Stimulated activated naive CD8-positive, alpha-beta T cell treated with anti-CD3 and anti-CD28 coated beads, Interleukin-15, Interleukin-2, amounts not matched to agents 100 ng/mL and 50 ng/mL, for 24 hours (primary cell): ENCODE data around the gene RXRA.

ENCODE experiments used
- H3K27ac Mint-ChIP-seq: one replicate; pipeline ENCODE4 v1.8.0; 2021; ENCODE audit warnings: mild to moderate bottlenecking, mixed read lengths
- H3K27me3 Mint-ChIP-seq: one replicate; pipeline ENCODE4 v1.8.0; 2021; ENCODE audit warnings: mixed read lengths
- H3K36me3 Mint-ChIP-seq: one replicate; pipeline ENCODE4 v1.8.0; 2021; ENCODE audit warnings: low read depth, mixed read lengths
- H3K4me1 Mint-ChIP-seq: one replicate; pipeline ENCODE4 v1.8.0; 2021; ENCODE audit warnings: low read depth, mixed read lengths
- H3K4me3 Mint-ChIP-seq: one replicate; pipeline ENCODE4 v1.8.0; 2021; ENCODE audit warnings: mild to moderate bottlenecking, mixed read lengths
- H3K9me3 Mint-ChIP-seq: one replicate; pipeline ENCODE4 v1.8.0; 2021; ENCODE audit warnings: mixed read lengths

The RXRA gene

DNA sequence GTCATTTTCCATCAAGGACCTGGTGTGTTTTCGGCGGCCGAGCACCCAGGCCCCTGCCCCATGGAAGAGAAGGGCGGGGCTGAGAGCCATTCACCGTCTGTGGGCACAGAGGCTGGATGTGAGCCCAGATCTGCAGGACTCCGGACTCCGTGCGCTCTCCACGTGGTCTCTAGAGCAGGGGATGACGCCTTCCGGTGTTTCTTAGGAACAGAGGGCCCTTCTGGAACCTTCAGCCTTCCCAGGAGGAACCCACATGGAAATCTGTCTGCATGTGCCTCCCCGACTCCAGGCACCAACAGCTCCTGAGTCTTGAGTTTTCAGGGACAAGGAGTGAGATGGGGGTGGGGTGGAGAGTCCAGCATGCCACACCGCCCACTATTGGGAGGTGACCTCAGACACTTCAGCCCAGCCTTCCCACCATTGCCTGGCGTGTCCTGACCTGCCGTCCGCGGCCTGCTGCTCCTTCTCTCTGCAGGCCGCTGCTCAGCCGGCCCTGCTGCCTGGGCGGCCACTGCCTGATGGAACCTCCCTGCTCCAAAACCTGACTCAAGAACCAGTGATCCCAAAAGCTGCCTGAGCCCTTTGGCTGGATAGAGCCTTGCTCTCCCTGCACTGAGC lies 2.4 kb upstream of the RXRA start:
- peaks cover 7% of the 10 kb centered on the region for H3K4me1 Mint-ChIP-seq
- peaks cover 15% of the 10 kb centered on the region for H3K27me3 Mint-ChIP-seq
- H3K36me3 Mint-ChIP-seq = no peaks in the 10 kb centered on the region
- no peak overlapping the region for H3K27ac Mint-ChIP-seq
- H3K4me3 Mint-ChIP-seq = no peak overlapping the region
- no peaks in the 10 kb centered on the region for H3K9me3 Mint-ChIP-seq

DNA sequence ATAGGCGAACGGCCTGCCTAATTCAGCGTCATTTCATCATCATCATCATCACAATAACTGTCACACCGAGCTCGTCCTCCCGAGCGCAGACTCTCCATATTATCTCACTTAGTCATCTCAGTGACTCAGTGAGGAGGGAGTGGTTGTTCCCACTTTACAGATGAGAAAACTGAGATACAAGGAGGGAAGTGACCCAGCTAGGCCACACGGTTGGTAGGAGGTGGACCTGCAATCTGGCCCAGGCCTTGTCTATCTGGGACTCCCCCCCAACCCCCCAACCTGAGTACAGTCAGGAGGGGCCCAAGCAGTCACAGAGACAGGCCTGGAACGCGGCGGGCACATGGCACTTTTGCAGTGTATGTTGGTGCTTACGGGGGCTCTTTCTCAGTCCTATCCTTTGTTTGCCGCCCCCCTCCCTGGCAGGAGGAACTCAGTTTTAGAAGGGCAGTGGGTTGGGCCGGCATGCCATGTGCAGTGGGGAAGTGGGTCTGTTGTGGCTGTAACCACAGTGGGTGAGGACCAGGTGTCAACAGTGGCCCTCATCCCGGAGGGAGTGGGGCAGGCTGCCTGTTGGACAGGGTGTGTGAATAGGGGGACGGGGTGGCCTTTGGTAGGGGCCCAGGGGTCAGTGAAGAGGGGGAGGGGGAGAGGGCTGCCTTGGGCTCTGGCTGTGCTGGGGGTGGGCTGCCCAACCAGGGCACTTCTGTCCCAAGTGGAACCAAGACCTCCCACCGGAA lies 1.7 kb upstream of the RXRA start:
- H3K4me3 Mint-ChIP-seq = peak overlapping the region; percentile 35
- no peaks in the 10 kb centered on the region for H3K9me3 Mint-ChIP-seq
- H3K4me1 Mint-ChIP-seq = peaks cover 7% of the 10 kb centered on the region
- no peak overlapping the region for H3K27ac Mint-ChIP-seq
- H3K36me3 Mint-ChIP-seq = no peaks in the 10 kb centered on the region
- H3K27me3 Mint-ChIP-seq = peaks cover 15% of the 10 kb centered on the region

DNA sequence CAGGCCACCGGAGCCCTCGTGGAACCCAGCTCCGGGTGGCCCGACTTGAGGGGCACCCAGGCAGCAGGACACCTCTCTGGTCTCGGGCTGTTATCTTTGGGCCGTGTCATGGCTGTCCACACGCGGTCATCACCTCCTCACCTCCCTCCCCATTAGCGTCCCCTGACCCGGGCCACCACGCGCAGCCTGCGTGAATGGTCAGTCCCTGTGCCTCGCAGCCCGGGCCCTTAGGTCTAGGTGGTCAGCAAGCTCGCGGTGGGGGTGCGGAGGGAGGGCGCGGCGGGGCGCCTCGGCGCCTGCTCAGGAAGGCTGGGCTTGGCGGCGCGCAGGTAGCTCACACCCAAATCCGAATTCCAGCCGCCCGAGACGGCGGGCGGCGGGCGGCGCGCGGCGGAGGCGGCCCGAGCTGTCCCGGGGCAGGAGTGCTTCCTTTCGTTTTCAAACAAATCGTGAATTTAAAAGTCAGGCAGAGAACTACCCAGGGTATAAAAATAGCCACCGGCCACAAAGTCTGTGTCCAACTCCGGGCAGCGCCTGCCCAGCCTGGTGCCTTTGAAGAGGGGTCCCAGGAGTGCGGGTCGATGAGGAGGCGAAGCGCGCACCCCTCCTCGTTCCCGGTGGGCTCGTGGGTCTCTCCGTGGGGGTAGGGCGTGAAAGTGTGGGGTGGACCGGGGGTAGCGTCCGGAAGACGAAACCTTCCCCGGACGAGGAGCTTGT lies 1.0 kb upstream of the RXRA start:
- Mint-ChIP-seq H3K27me3 (peaks cover 15% of the 10 kb centered on the region), H3K4me1 (peaks cover 7% of the 10 kb centered on the region), H3K4me3 (peak overlapping the region; percentile 65), H3K9me3 (no peaks in the 10 kb centered on the region), H3K36me3 (no peaks in the 10 kb centered on the region), H3K27ac (no peak overlapping the region)

DNA sequence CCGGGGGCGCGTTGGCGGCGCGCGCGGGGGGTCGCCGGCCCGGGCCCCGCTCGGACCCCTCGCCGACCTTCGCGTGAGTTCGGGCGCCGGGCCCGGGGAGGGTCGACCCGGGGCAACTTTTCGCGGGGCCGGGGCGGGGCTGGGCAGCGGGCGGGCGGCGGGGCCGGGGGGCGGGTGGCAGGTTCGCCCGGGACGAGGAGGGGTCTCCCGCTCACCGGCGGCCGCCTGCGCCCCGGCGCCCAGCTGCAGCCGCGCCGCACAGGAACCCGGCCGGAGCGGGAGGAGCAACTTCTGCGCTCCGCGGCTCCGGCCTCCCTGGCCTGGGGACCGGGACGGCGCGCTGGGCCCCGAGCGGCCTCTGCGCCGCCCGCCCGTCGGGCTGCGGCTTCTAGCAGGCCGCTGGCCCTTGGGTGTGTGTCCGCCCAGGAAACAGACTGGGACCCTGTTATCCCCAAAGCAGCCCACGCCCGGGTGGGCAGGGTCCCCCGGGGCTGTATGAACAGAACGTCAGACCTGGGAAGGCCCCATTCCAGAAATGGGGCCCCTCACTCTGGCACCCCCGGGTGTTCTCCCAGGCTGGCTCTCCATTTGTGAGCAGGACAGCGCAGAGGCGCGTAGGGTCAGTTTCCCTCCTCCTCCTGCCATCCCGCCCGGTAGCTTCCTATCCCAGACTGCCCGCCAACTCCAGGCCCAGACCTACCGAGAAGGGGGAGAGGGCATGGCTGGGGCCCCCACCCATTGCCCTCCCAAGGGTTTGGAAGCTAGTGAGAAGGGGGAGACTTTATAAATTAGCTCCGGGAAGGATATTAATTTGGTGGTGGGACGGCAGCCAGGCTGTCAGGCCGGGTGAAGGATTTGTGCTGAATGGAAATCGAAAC lies 708 bp downstream of the RXRA start:
- Mint-ChIP-seq H3K27me3 (peaks cover 15% of the 10 kb centered on the region), H3K4me3 (peak overlapping the region; percentile 23), H3K36me3 (no peaks in the 10 kb centered on the region), H3K27ac (no peak overlapping the region), H3K9me3 (no peaks in the 10 kb centered on the region), H3K4me1 (peaks cover 7% of the 10 kb centered on the region)

DNA sequence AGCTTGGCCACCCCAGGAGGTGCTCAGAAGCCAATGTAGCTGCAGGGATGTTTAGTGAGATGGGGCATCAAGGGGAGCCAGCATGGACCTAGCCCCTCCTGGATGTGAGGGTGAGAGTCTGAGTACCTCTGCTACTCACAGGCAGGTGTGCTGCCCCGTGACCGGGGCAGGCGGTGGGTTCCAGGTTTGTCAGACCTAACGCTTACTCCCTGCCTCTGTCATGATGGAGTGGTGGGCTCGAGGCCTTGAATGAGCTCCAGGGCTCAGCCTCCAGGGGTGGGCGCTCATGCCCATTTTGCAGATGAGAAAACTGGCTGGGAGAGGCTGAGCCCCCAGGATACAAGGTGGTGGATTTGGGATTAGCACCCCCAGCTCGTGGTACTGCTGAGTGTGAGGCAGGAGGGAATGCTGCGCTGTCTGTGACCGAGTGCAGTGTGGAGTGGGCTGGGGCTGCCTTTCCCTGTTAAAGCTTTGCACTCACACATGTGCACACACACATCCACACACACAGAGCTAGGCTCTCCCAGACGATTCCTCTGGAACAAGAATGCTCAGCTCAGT lies 1.5 kb downstream of the RXRA start:
- Mint-ChIP-seq H3K27ac (no peak overlapping the region), H3K27me3 (peaks cover 15% of the 10 kb centered on the region), H3K4me3 (no peak overlapping the region), H3K9me3 (no peaks in the 10 kb centered on the region), H3K4me1 (peaks cover 7% of the 10 kb centered on the region), H3K36me3 (no peaks in the 10 kb centered on the region)

DNA sequence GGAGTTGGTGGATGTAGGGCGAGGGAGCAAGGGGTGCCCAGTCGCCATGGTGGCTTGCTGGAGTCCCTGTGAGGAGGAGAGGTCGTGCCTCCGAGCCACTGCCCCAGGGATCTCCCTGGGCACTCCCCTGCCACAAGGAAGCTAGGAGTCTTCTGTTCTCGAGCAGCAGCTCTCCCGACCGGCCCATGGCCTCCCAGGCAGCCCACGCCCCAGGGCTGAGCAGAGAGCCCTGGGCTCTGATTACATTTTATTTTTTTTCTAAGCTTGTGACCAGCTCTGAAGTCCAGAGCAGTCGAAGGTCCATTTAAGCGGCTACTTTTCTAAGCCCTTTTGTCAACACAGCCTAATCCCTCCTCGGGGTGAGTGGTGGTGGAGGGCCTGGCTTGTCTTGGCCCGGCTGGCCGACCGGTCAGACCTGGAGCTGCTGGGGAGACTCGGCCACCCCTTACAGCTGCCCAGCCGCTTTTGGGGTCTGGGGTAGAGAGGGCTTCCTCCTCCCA lies 2.1 kb downstream of the RXRA start:
- Mint-ChIP-seq H3K27ac (no peak overlapping the region), H3K9me3 (no peaks in the 10 kb centered on the region), H3K4me1 (peaks cover 7% of the 10 kb centered on the region), H3K27me3 (peaks cover 13% of the 10 kb centered on the region), H3K36me3 (no peaks in the 10 kb centered on the region), H3K4me3 (no peak overlapping the region)

DNA sequence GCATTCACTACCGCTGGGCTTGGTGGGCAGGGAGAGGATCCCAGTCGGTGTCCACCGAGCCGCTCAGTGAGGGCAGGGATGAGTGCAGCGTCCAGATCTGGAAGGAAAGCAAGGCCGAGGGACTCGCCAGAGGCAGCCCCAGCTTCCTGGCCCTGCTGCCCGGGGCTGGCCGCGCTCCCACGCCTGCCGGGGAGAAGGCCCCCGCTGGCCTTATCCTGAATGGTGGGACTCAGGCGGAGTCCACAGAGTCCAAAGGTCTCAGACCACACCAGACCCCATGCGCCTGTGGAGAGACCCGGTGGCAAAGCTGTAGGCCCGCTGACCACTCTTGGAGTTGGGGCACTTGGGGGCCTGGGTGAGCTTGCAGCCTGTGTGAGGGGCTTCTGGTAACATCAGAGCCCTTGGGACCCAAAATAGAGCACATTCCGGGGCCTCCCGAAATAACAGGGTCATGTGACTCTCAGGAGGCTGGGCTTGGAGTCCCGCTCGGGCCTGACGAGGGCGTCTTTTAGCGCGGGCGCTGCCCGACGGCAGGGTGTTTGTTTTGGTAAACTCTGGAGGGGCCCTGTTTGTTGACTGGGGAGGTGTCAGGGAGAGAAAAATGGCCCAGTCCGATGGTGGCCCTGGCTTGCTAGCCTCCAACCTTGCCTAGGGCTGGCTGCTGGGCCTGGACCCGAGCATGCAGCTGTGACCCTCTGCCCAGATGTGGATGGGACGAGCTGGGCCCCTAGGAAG lies 2.8 kb downstream of the RXRA start:
- Mint-ChIP-seq H3K9me3 (no peaks in the 10 kb centered on the region), H3K27ac (no peak overlapping the region), H3K27me3 (peaks cover 7% of the 10 kb centered on the region), H3K4me3 (no peak overlapping the region), H3K4me1 (peaks cover 7% of the 10 kb centered on the region), H3K36me3 (no peaks in the 10 kb centered on the region)

DNA sequence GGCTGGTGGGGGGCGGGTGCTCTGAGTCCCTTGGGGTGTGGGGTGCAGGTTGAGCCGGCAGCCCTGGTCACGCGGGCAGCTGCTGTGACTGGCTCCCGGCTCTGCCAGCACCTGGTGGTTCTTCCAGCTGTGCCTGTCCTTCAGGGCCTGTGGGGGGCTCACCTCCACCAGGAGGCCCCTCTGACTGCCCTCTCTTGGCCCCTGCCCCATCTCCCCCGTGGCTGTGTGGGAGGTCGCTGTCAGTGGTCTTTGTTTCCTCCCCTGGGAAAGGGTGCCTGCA lies 3.3 kb downstream of the RXRA start:
- Mint-ChIP-seq H3K27ac (no peak overlapping the region), H3K9me3 (no peaks in the 10 kb centered on the region), H3K4me3 (no peak overlapping the region), H3K36me3 (no peaks in the 10 kb centered on the region), H3K27me3 (peaks cover 2% of the 10 kb centered on the region), H3K4me1 (peaks cover 2% of the 10 kb centered on the region)

DNA sequence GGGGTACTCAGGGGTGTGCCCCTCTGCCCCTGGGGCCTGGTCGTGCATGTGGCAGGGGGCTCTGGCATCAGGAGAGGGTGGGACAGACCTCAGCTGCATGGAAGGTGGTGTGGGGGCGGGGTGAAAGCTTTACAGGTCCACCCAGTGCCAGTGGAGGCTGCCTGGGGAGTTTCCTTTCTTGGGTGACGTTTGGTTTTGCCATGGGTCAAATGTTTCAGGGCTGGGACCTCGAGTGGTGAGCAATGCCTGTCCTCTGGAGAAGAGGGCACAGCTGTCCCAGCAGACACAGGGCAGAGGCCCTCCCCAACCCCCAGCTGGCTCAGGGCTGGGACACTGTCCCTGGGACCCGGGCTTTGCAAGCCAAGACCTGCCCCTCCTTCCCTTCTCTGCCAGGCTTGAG lies 3.6 kb downstream of the RXRA start:
- H3K4me3 Mint-ChIP-seq = no peak overlapping the region
- H3K4me1 Mint-ChIP-seq = no peaks in the 10 kb centered on the region
- no peaks in the 10 kb centered on the region for H3K9me3 Mint-ChIP-seq
- no peaks in the 10 kb centered on the region for H3K27me3 Mint-ChIP-seq
- no peak overlapping the region for H3K27ac Mint-ChIP-seq
- H3K36me3 Mint-ChIP-seq = no peaks in the 10 kb centered on the region

DNA sequence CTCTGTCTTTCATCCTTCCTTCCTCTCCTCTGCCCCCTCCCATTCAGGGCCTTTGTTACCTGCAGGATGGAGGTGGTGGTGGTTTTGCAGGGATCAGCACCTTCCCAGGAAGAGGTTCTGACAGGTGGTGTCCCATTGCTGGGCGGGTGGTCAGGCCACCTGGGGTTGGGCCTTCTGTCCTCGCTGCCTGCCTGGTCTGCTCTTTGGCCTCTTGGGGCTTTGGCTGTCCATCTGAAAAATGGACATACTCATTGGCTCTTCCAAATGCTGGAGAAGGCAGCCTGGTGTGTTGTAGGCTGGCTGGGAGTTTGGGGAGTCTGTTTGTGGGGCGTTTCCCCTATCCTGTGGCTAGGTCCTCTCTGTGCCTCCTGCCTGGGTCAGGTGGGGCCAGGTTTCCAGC lies 4.3 kb downstream of the RXRA start:
- H3K9me3 Mint-ChIP-seq = no peaks in the 10 kb centered on the region
- no peak overlapping the region for H3K27ac Mint-ChIP-seq
- H3K4me3 Mint-ChIP-seq = no peak overlapping the region
- H3K4me1 Mint-ChIP-seq = no peaks in the 10 kb centered on the region
- no peaks in the 10 kb centered on the region for H3K36me3 Mint-ChIP-seq
- H3K27me3 Mint-ChIP-seq = no peaks in the 10 kb centered on the region

DNA sequence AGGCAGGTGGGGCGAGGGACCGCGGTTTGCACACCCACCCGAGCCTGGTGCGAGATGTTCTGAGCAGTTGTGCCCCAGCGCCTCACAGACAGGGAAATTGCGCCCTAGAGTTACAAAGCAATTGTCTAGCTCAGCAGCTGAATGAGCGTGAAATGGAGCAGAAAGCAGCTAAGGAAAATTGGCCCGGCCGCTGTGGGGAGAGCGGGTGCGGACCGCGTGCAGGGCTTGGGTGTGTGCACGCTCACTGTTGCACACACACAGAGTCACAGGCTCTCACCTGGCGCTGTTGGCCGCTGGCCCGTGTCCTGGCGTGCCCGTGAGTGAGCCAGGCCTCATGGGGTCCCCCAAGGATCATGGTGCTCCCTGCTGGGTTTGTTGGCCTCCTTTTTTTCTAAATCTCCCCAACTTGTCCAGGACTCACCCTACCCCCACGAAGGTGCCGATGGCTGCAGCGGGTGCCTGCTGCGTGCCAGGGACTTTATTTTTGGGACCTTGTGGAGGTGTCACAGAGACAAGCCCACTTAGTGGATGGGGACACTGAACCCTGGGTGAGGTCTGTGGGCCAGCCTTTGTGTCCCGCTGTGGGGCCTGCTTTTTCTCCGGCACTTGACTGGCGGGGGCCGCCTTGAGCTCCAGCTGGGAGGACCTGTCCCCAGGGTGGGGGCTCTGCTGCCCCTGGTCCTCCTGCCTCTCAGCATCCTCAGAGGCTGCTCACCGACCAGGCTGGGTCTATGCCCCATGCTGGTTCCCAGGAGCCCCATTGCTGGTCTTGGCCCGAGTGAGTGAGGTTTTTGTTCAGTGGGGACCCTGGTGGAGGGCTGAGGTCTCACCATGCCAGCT lies 5.2 kb downstream of the RXRA start:
- no peak overlapping the region for H3K4me3 Mint-ChIP-seq
- H3K36me3 Mint-ChIP-seq = no peaks in the 10 kb centered on the region
- no peaks in the 10 kb centered on the region for H3K9me3 Mint-ChIP-seq
- no peak overlapping the region for H3K27ac Mint-ChIP-seq
- H3K4me1 Mint-ChIP-seq = no peaks in the 10 kb centered on the region
- no peaks in the 10 kb centered on the region for H3K27me3 Mint-ChIP-seq

DNA sequence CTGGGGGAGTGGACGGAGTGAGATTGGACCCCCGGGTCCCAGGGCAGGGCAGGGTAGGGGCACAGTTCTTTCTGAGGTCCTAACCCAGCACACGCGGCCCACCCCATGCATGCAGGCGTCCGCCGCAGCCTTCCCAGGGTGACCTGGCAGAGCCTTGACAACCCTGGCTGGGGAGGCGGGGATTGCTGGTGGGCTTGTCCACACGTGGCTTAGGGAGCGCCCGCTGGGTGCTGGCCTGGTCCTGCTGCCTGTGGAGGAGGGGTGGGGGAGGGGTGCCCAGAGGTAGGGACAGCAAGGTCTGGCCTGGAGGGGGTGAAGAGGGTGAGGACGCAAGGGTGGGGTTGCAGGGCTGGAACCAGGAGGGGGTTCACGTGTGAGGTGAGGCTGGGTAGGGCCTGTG lies 6.0 kb downstream of the RXRA start:
- Mint-ChIP-seq H3K4me1 (no peaks in the 10 kb centered on the region), H3K27me3 (no peaks in the 10 kb centered on the region), H3K36me3 (no peaks in the 10 kb centered on the region), H3K4me3 (no peak overlapping the region), H3K9me3 (no peaks in the 10 kb centered on the region), H3K27ac (no peak overlapping the region)

DNA sequence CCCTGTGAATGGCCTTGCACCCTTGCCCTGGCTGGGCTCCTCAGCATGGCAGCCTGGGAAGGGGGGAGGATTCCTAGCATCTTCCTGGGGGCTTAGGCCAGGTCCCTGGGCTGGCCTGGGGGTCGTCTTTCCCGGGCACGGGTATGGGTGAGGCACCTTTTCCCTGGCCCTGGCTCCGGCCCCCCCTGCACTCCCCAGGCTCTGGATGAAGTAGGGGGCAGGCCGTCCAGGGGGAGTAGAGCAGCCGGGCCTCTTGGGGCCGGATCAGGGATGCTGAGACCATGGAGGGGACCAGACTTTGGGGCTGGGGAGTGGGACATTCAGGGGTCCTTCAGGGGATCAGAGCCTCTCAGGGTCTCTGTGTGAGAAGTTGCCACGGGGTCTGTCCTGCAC lies 6.6 kb downstream of the RXRA start:
- no peak overlapping the region for H3K4me3 Mint-ChIP-seq
- no peaks in the 10 kb centered on the region for H3K27me3 Mint-ChIP-seq
- no peak overlapping the region for H3K27ac Mint-ChIP-seq
- no peaks in the 10 kb centered on the region for H3K36me3 Mint-ChIP-seq
- no peaks in the 10 kb centered on the region for H3K4me1 Mint-ChIP-seq
- H3K9me3 Mint-ChIP-seq = no peaks in the 10 kb centered on the region
